Amygdala (tissue), 56 donors: ENCODE data around the gene SYDE1.

ENCODE experiments used
- DNase-seq, 56 donors: peaks; one replicate each; lab custom pipeline; 2025; lab: John Stamatoyannopoulos, UW

Gene SYDE1

GRCh38 chr19:15105044-15105443 is 2.2 kb upstream of the SYDE1 start:
- DNase-seq = no peak

- no peak for DNase-seq
Observed at GRCh38 chr19:15108145-15108844, 1.1 kb downstream of the SYDE1 start.

DNA sequence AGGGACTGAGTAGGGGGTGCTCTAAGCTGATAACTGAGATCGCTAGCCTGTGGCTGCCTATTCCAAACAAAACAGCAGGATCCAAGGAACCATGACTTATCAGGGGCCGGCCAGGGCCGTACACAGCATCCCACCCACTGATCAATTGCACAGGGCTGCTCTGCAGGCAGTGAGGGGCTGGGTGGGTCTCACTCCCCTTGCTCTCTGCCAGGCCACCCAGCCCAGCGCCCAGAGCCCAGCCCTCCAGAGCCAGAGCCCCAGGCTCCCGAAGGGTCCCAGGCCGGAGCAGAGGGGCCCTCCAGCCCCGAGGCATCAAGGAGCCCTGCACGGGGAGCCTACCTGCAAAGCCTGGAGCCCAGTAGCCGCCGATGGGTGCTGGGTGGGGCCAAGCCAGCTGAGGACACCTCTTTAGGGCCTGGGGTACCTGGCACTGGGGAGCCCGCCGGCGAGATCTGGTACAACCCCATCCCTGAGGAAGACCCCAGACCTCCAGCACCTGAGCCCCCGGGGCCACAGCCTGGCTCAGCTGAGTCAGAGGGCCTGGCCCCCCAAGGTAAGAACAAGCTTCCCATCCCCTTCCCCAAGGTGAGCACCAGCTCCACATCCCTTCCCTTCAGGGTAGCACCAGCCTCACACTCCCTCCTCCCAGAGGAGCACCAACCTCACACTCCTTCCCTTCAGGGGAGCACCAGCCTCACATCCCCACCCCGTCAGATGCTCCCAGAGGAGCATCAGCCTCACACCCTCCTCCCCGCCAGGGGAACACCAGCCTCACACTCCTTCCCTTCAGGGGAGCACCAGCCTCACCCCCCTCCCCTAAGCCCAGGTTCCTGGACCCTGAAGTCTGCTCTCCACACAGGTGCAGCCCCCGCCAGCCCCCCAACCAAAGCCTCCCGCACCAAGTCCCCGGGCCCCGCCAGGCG is 1.9 kb downstream of the SYDE1 start:
- no peak for DNase-seq

DNA sequence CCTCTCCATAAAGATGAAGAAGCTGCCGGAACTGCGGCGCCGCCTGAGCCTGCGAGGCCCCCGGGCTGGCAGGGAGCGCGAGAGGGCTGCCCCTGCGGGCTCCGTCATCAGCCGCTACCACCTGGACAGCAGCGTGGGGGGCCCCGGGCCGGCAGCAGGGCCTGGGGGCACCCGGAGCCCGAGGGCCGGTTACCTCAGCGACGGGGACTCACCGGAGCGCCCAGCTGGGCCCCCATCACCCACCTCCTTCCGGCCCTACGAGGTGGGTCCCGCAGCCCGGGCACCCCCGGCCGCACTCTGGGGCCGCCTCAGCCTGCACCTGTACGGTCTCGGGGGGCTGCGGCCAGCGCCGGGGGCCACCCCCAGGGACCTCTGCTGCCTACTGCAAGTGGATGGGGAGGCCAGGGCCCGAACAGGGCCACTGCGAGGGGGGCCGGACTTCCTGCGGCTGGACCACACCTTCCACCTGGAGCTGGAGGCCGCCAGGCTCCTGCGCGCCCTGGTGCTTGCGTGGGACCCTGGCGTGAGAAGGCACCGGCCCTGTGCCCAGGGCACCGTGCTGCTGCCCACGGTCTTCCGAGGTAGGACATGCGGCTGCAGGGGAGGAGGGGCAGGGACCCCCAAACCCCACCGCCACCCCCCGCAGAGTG is 2.7 kb downstream of the SYDE1 start:
- DNase-seq = no peak

GRCh38 chr19:15110418-15110815 is 3.2 kb downstream of the SYDE1 start:
- no peak for DNase-seq

DNA sequence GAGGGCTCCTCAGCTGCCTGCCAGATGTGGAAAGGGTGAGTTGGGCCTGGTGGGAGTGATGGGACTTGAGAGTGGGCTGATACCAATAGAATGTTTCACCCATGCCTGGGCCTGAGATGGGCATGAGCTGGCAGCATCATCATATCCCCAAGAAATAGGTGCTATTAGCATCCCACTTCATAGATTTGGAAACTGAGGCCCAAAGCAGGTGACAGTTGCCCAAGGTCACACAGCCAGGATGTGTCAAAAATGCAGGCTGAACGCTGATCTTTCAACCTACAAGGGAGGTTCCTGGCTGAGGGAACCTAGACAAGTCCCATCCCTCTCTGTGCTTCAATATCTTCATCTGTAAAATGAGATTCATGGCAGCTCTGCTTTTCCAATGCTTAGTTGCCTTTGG is 4.6 kb downstream of the SYDE1 start:
- no peak for DNase-seq

DNA sequence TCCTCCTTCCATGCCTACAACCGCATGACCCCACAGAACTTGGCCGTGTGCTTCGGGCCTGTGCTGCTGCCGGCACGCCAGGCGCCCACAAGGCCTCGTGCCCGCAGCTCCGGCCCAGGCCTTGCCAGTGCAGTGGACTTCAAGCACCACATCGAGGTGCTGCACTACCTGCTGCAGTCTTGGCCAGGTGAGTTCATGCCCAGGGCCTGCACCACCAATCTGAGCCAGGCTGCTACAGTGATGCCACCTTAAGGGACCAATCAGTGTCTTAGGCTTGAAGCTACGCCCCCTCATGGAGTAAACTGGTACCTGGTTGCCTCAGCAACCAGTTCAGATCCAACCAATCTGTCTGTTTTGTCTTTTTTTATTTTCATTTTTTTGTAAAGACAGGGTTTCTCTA is 5.2 kb downstream of the SYDE1 start:
- no peak for DNase-seq

DNA sequence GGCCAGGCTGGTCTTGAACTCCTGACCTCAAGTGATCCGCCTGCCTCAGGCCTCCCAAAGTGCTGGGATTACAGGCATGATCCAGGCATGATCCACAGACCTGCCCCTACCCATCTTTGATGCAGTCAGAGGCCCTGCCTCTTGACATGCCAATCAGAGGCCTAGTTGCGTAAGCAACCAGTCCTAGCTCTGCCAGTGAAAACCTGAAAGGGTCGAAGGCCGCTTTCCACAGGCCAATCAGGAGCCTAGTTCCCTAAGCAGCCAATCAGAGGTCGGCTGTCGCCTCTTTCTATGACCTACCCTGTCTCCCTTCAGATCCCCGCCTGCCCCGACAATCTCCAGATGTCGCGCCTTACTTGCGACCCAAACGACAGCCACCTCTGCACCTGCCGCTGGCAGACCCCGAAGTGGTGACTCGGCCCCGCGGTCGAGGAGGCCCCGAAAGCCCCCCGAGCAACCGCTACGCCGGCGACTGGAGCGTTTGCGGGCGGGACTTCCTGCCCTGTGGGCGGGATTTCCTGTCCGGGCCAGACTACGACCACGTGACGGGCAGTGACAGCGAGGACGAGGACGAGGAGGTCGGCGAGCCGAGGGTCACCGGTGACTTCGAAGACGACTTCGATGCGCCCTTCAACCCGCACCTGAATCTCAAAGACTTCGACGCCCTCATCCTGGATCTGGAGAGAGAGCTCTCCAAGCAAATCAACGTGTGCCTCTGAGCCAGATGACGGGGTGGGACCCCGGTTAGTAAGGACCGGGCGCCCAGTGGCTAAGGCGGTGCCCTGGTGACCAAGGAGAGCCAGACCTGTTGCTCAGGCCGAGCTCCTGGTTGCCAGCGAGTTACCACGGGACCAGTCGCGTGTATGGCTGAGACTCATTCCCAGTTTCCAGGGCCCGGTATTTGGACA is 6.3 kb downstream of the SYDE1 start:
- no peak for DNase-seq

GRCh38 chr19:15114153-15114540 is 6.9 kb downstream of the SYDE1 start:
- no peak for DNase-seq

GRCh38 chr19:15115080-15115479 is 7.9 kb downstream of the SYDE1 start:
- peak in 16 of 56 donors; percentile 2 to 58 (median 25) for DNase-seq

DNA sequence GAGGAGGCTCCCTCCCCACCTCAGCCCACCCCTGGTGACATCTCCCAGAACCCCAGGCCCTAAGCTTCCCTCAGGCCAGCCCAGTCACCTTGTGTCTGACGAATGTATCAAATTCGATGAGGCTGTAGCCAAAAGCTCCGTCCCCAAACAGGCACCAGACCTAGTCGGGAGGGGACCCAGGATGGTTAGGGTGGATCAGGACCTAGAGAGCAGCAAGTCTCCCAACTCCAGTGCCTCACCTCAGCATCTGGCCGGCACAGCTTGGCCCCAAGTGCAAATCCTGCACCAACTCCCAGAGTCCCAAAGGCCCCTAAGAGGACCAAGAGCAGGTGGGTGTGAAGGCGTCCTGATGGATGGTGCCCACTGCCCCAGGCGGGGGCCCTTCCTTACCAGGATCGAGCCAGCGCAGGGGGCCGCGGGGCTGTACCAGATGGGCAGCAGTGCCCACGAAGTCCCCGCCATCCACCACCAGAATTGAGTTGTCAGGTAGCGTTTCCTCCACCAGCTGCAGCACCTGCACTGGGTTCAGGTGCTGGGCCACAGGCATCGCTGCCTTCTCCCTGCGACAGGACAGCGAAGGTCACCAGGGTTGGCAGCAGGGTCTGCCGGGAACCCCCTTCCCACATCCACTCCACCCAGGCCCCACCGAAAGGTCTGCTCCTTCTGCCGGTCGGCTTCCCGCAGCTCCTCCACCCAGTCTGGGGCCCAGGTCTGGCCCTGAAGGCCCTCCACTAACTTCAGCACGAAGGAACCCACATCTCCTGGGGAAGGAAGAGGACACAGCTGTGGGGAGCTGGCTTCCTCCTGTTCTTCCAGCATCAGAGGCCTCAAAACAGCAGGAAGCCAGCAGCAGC is 8.8 kb downstream of the SYDE1 start:
- no peak for DNase-seq

GRCh38 chr19:15116856-15117255 is 9.7 kb downstream of the SYDE1 start:
- DNase-seq = no peak

DNA sequence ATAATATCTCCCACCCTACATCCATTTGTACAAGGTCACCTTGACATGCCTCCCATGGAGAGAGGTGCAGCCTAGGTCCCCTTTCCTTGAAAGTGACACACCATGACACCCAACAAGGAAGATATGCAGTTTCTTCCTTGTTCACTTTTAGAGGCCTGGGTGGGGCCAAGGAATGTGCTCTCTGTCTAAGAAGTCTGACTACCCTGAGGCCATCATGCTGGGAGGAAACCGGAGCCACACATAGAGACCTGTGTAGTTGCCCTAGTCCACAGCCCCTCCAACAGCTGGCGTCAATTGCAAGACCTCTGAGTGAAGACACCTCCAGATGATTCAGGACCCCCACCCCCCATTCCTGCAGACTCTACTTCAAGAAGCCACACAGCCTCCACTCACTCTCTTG is 11.0 kb downstream of the SYDE1 start:
- no peak for DNase-seq

- no peak for DNase-seq
Observed at GRCh38 chr19:15118789-15119494, 11.7 kb downstream of the SYDE1 start.

GRCh38 chr19:15120135-15121026 is 13.2 kb downstream of the SYDE1 start:
- DNase-seq = no peak

DNA sequence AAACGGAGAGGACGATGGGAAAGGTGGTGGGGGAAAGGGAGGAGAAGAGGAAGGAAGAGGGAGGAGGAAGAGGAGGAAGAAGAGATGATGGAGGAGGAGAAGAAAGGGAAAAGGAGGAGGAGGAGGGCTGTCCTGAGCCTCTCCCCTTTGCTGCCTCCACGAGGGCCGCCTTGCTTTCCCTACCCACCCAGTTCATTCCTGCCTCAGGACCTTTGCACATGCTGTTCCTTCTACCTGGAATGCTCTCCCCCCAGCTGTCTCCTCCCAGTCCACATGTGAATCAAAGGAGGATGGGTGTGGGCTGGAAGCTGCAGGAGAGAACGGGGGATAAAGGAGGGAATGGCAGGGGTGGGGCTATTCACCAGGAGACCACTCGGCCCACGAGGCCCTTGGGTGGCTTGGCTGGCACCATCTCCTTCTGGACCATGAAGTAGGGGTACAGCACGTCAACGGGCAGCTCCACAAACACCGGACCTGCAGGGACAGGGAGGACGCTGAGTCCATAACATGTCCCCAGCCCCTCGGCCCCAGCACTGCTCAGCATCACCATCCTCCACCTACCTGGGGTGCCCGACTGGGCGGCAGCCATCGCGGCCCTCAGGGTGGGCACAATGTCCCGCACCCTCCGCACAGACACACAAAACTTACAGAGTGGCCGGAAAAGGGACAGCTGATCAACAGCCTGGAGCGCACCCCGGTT is 15.3 kb downstream of the SYDE1 start:
- DNase-seq = no peak
